IMR-90 (cell line): ENCODE data around the gene ZSCAN18. TPM values are rescaled to one million over a fixed set of nuclear protein-coding genes. Genes with fewer than 3 reads are reported as not detected.

ENCODE experiments used
- ATAC-seq: fragments of 200-7000 bp; cut with Tn5 transposase; 2 replicates; pipeline ENCODE4 v1.9.1; 2020; ENCODE audit warnings: low read depth, mild to moderate bottlenecking, moderate library complexity
- BruUV-seq: library from RNA; stranded (reverse); fragments of 400-500 nt; replicated peaks from 2 replicates; lab custom pipeline; 2021; lab: Mats Ljungman, UMichigan
- CTCF ChIA-PET: fragments of 300-600 bp; formaldehyde crosslinking; extraction: SDS; loops from one replicate; lab custom pipeline; 2021; ENCODE audit warnings: antibody characterized with exemption; lab: Yijun Ruan, JAX
- POLR2A ChIA-PET: fragments of 300-600 bp; sonication (Branson Sonifier 250); formaldehyde crosslinking; loops from one replicate; lab custom pipeline; 2022; ENCODE audit warnings: antibody characterized with exemption; ENCODE audit not compliant: unreplicated experiment; lab: Charles Lee
- DNase-seq: peaks from one replicate; pipeline ENCODE4 v3.0.0; 2013
- H2AFZ ChIP-seq: replicated peaks from 2 replicates; pipeline ENCODE3; 2013; ENCODE audit warnings: low read length, mild to moderate bottlenecking; ENCODE audit not compliant: poor library complexity
- H2AK5ac ChIP-seq: 2 replicates; pipeline ENCODE4 v1.6.1; 2013; ENCODE audit warnings: low read depth, low read length, inconsistent platforms
- H2AK9ac ChIP-seq: replicated peaks from 2 replicates; pipeline ENCODE3; 2013; ENCODE audit warnings: mild to moderate bottlenecking, low read depth, low read length, moderate library complexity; ENCODE audit not compliant: poor library complexity
- H2BK120ac ChIP-seq: 2 replicates; pipeline ENCODE4 v1.6.1; 2013; ENCODE audit warnings: low read depth, low read length, inconsistent platforms
- H2BK15ac ChIP-seq: 3 replicates; pipeline ENCODE4 v1.6.1; 2013; ENCODE audit warnings: low read depth, low read length, inconsistent platforms
- H2BK20ac ChIP-seq: 2 replicates; pipeline ENCODE4 v1.6.1; 2013; ENCODE audit warnings: low read depth, mild to moderate bottlenecking, inconsistent platforms, low read length, moderate library complexity
- H2BK5ac ChIP-seq: 2 replicates; pipeline ENCODE4 v1.6.1; 2013; ENCODE audit warnings: mild to moderate bottlenecking, low read depth, low read length, inconsistent platforms; ENCODE audit not compliant: poor library complexity, severe bottlenecking
- H3K14ac ChIP-seq: replicated peaks from 2 replicates; pipeline ENCODE4 v1.6.1; 2013; ENCODE audit warnings: low read depth, low read length, inconsistent platforms
- H3K18ac ChIP-seq: 2 replicates; pipeline ENCODE4 v1.6.1; 2013; ENCODE audit warnings: low read depth, low read length, control low read depth
- H3K23ac ChIP-seq: 2 replicates; pipeline ENCODE4 v1.6.1; 2013; ENCODE audit warnings: low read depth, low read length, inconsistent platforms
- H3K27ac ChIP-seq: 2 replicates; pipeline ENCODE4 v1.5.1; 2013; ENCODE audit warnings: mild to moderate bottlenecking, control low read depth, low read length; ENCODE audit not compliant: insufficient read depth
- H3K27me3 ChIP-seq: 2 replicates; pipeline ENCODE4 v1.6.1; 2013; ENCODE audit warnings: low read length; ENCODE audit not compliant: control insufficient read depth, insufficient read depth
- H3K36me3 ChIP-seq: 2 replicates; pipeline ENCODE4 v1.6.1; 2013; ENCODE audit warnings: low read length, mixed read lengths; ENCODE audit not compliant: control insufficient read depth, insufficient read depth
- H3K4ac ChIP-seq: 2 replicates; pipeline ENCODE4 v1.6.1; 2013; ENCODE audit warnings: low read depth, low read length, inconsistent platforms
- H3K4me1 ChIP-seq: 2 replicates; pipeline ENCODE4 v1.6.1; 2013; ENCODE audit warnings: low read length, mixed read lengths; ENCODE audit not compliant: control insufficient read depth, insufficient read depth
- H3K4me2 ChIP-seq: 2 replicates; pipeline ENCODE4 v1.6.1; 2013; ENCODE audit warnings: low read depth, mild to moderate bottlenecking, control low read depth, low read length, moderate library complexity
- H3K4me3 ChIP-seq: 2 replicates; pipeline ENCODE4 v1.5.1; 2013; ENCODE audit warnings: low read depth, mild to moderate bottlenecking, control low read depth, low read length, moderate library complexity; ENCODE audit not compliant: insufficient read depth
- H3K56ac ChIP-seq: 2 replicates; pipeline ENCODE4 v1.6.1; 2013; ENCODE audit warnings: low read length, inconsistent platforms; ENCODE audit not compliant: insufficient read depth; ENCODE audit errors: extremely low read depth
- H3K79me1 ChIP-seq, 2 experiments: 2 replicates each; pipeline ENCODE4 v1.6.1; 2013; ENCODE audit warnings: low read length in 2 of 2, inconsistent platforms in 1 of 2, low read depth in 1 of 2
- H3K9ac ChIP-seq: 2 replicates; pipeline ENCODE4 v1.6.1; 2013; ENCODE audit warnings: low read depth, low read length, control low read depth
- H3K9me1 ChIP-seq: 2 replicates; pipeline ENCODE4 v1.6.1; 2013; ENCODE audit warnings: low read length, inconsistent platforms; ENCODE audit not compliant: insufficient read depth
- H3K9me3 ChIP-seq: 2 replicates; pipeline ENCODE4 v1.6.1; 2013; ENCODE audit warnings: low read length; ENCODE audit not compliant: control insufficient read depth, insufficient read depth
- H4K20me1 ChIP-seq: 2 replicates; pipeline ENCODE4 v1.6.1; 2013; ENCODE audit warnings: low read length, inconsistent platforms; ENCODE audit not compliant: insufficient read depth
- H4K5ac ChIP-seq: 2 replicates; pipeline ENCODE4 v1.6.1; 2013; ENCODE audit warnings: mild to moderate bottlenecking, low read depth, low read length, control low read depth
- H4K8ac ChIP-seq, 2 experiments: 2 replicates each; pipeline ENCODE4 v1.6.1; 2013; ENCODE audit warnings: low read depth in 2 of 2, low read length in 2 of 2, control low read depth in 1 of 2, inconsistent platforms in 1 of 2
- H4K91ac ChIP-seq: 2 replicates; pipeline ENCODE4 v1.6.1; 2013; ENCODE audit warnings: low read depth, low read length, inconsistent platforms; ENCODE audit not compliant: insufficient read depth
- BHLHE40 ChIP-seq: fragments of 150-350 bp; IDR thresholded peaks from 2 replicates; pipeline ENCODE4 v1.6.1; 2016; ENCODE audit warnings: mild to moderate bottlenecking, low read depth, low read length
- CEBPB ChIP-seq: IDR thresholded peaks from 2 replicates; pipeline ENCODE4 v1.6.1; 2012; ENCODE audit warnings: low read depth, low read length, improper control_type of control experiment
- CHD1 ChIP-seq: IDR thresholded peaks from 2 replicates; pipeline ENCODE4 v1.6.1; 2012; ENCODE audit warnings: low read depth, low read length, improper control_type of control experiment
- MAFK ChIP-seq: IDR thresholded peaks from 2 replicates; pipeline ENCODE4 v1.6.1; 2012; ENCODE audit warnings: low read depth, low read length, improper control_type of control experiment
- MAZ ChIP-seq: IDR thresholded peaks from 2 replicates; pipeline ENCODE4 v1.6.1; 2012; ENCODE audit warnings: low read depth, mild to moderate bottlenecking, low read length, improper control_type of control experiment, moderate library complexity, borderline replicate concordance
- MXI1 ChIP-seq: IDR thresholded peaks from 2 replicates; pipeline ENCODE4 v1.6.1; 2012; ENCODE audit warnings: low read depth, mild to moderate bottlenecking, low read length, moderate library complexity, borderline replicate concordance
- RAD21 ChIP-seq: IDR thresholded peaks from 2 replicates; pipeline ENCODE4 v1.6.1; 2012; ENCODE audit warnings: low read length, improper control_type of control experiment
- RCOR1 ChIP-seq: IDR thresholded peaks from 2 replicates; pipeline ENCODE4 v1.6.1; 2012; ENCODE audit warnings: mild to moderate bottlenecking, low read length, improper control_type of control experiment; ENCODE audit not compliant: insufficient replicate concordance
- RFX5 ChIP-seq: IDR thresholded peaks from 2 replicates; pipeline ENCODE4 v1.8.0; 2012; ENCODE audit warnings: low read depth, mild to moderate bottlenecking, low read length, moderate library complexity
- SMC3 ChIP-seq: fragments of 150-350 bp; IDR thresholded peaks from 2 replicates; pipeline ENCODE4 v1.6.1; 2016; ENCODE audit warnings: low read depth, mild to moderate bottlenecking, antibody characterized with exemption, low read length, moderate library complexity
- USF2 ChIP-seq: fragments of 150-350 bp; IDR thresholded peaks from 2 replicates; pipeline ENCODE4 v1.6.1; 2017; ENCODE audit warnings: mild to moderate bottlenecking, antibody characterized with exemption, low read length, low read depth
- WGBS, 2 experiments: methylation state at CpG; one replicate each; pipeline versions ENCODE4 v1.1.5 to v1.1.7; 2013; ENCODE audit warnings: missing lambda C conversion rate in 2 of 2; ENCODE audit not compliant: insufficient read length in 1 of 2; ENCODE audit errors: extremely low coverage in 2 of 2; 5-methylcytosine and 5-hydroxymethylcytosine counted together
- dilution Hi-C: fragments of 300-500 bp; cut with HindIII; formaldehyde crosslinking; loops from one replicate; pipeline ENCODE4 v1.14.3; 2018; ENCODE audit warnings: low sequenced_read_pairs; ENCODE audit not compliant: unreplicated experiment
- in situ Hi-C: fragments of 300-500 bp; cut with MboI; formaldehyde crosslinking; loops from 3 replicates; pipeline ENCODE4 v1.14.3; 2019; ENCODE audit warnings: low sequenced_read_pairs, inconsistent platforms, mixed read lengths
- intact Hi-C: fragments of 100-400 bp; cut with micrococcal nuclease; formaldehyde crosslinking; loops from 2 replicates; pipeline ENCODE4 v1.10.0; 2022
- polyA plus RNA-seq, 3 experiments: library from polyadenylated mRNA; depleted of rRNA; stranded (reverse); fragments of >200 nt; gene quantifications; 2 replicates each; pipeline ENCODE4 v1.2.3, GENCODE V29; 2012; ENCODE audit warnings: low replicate concordance in 1 of 3
- total RNA-seq: library from RNA; depleted of rRNA; stranded (reverse); fragments of >200 nt; gene quantifications from 2 replicates; pipeline ENCODE4 v1.2.3, GENCODE V29; 2012
- TF ChIP-seq, protein P1 (sequence below): fragments of 150-350 bp; IDR thresholded peaks from 2 replicates; pipeline ENCODE4 v1.6.1; 2016; ENCODE audit warnings: low read depth, mild to moderate bottlenecking, low read length, moderate library complexity, borderline replicate concordance

The ZSCAN18 gene
- total and polyA plus RNA-seq, 2 of the 4 experiments (the other 2 are of a cell fraction): 3.0 to 8.2 TPM

GRCh38 chr19:58054901-58055874 lies 42.8 kb downstream of the ZSCAN18 start (continued):
- TF ChIP-seq MAZ (no peak), RAD21 (no peak), CHD1 (no peak)

GRCh38 chr19:58053480-58054156 lies 44.4 kb downstream of the ZSCAN18 start:
- H3K36me3 ChIP-seq: no peaks in the 10 kb centered on the region
- H2BK5ac ChIP-seq: no peak overlapping the region
- CTCF ChIA-PET: no interaction called here
- H2AK5ac ChIP-seq: no peak overlapping the region
- dilution Hi-C loops: no loop called here
- H3K14ac ChIP-seq: no peak overlapping the region
- no peak overlapping the region for H4K8ac ChIP-seq
- H2BK120ac ChIP-seq: no peak overlapping the region
- H4K5ac ChIP-seq: no peak overlapping the region
- no peak overlapping the region for H3K9ac ChIP-seq
- no peak overlapping the region for H4K91ac ChIP-seq
- H3K4me1 ChIP-seq: no peaks in the 10 kb centered on the region
- H3K56ac ChIP-seq: no peak overlapping the region
- no peak overlapping the region for H2AK9ac ChIP-seq
- in situ Hi-C loops: no loop called here
- WGBS, 2 experiments: 96% methylated on average over 8 of the region's 30 CpGs; no CpG with 5 or more reads in 1 of the 2 experiments
- no peaks in the 10 kb centered on the region for H3K79me1 ChIP-seq
- no peak overlapping the region for H3K4me2 ChIP-seq
- H2BK20ac ChIP-seq: no peak overlapping the region
- POLR2A ChIA-PET: no interaction called here
- no peak overlapping the region for H3K18ac ChIP-seq
- no peaks in the 10 kb centered on the region for H4K20me1 ChIP-seq
- no peak for ATAC-seq
- H2AFZ ChIP-seq: no peak overlapping the region
- BruUV-seq: no TSS peak
- no peak overlapping the region for H3K23ac ChIP-seq
- no peak for DNase-seq
- H3K27me3 ChIP-seq: no peaks in the 10 kb centered on the region
- H3K27ac ChIP-seq: no peak overlapping the region
- no peak overlapping the region for H3K4ac ChIP-seq
- intact Hi-C loops: no loop called here
- H3K9me3 ChIP-seq: peaks cover 58% of the 10 kb centered on the region
- no peak overlapping the region for H2BK15ac ChIP-seq
- no peaks in the 10 kb centered on the region for H3K9me1 ChIP-seq
- no peak overlapping the region for H3K4me3 ChIP-seq
- TF ChIP-seq RAD21 (no peak), CHD1 (no peak), MXI1 (no peak), MAFK (no peak), BHLHE40 (no peak), RCOR1 (no peak), CEBPB (no peak), SMC3 (no peak), RFX5 (no peak), USF2 (no peak)
- TF ChIP-seq, protein P1, sequence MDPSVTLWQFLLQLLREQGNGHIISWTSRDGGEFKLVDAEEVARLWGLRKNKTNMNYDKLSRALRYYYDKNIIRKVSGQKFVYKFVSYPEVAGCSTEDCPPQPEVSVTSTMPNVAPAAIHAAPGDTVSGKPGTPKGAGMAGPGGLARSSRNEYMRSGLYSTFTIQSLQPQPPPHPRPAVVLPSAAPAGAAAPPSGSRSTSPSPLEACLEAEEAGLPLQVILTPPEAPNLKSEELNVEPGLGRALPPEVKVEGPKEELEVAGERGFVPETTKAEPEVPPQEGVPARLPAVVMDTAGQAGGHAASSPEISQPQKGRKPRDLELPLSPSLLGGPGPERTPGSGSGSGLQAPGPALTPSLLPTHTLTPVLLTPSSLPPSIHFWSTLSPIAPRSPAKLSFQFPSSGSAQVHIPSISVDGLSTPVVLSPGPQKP: no peak
